ENCODE results near the gene PAPPA.

Gene PAPPA

GRCh38 chr9:116319480-116319879 is 165.9 kb downstream of the PAPPA start:
- DNase-seq, result no peak

GRCh38 chr9:116320290-116320689 is 166.7 kb downstream of the PAPPA start:
- no peak for DNase-seq

- no peak for DNase-seq
Observed at GRCh38 chr9:116322521-116322920, 168.9 kb downstream of the PAPPA start.

- DNase-seq, result no peak
Observed at GRCh38 chr9:116323012-116323411, 169.4 kb downstream of the PAPPA start.

- DNase-seq, result peak; percentile 47
Observed at GRCh38 chr9:116323571-116323970, 170.0 kb downstream of the PAPPA start.

GRCh38 chr9:116325924-116326323 is 172.3 kb downstream of the PAPPA start:
- no peak for DNase-seq

GRCh38 chr9:116327701-116328405 is 174.3 kb downstream of the PAPPA start:
- no peak for DNase-seq

GRCh38 chr9:116329470-116329869 is 175.9 kb downstream of the PAPPA start:
- DNase-seq, result no peak

GRCh38 chr9:116331241-116331640 is 177.7 kb downstream of the PAPPA start:
- no peak for DNase-seq

- DNase-seq, result no peak
Observed at GRCh38 chr9:116332090-116332489, 178.5 kb downstream of the PAPPA start.

- no peak for DNase-seq
Observed at GRCh38 chr9:116333254-116333653, 179.7 kb downstream of the PAPPA start.

GRCh38 chr9:116334546-116335150 is 181.1 kb downstream of the PAPPA start:
- DNase-seq, result no peak

GRCh38 chr9:116335392-116335791 is 181.8 kb downstream of the PAPPA start:
- DNase-seq, result no peak

- no peak for DNase-seq
Observed at GRCh38 chr9:116336133-116336862, 182.7 kb downstream of the PAPPA start.

- no peak for DNase-seq
Observed at GRCh38 chr9:116337015-116337414, 183.4 kb downstream of the PAPPA start.

GRCh38 chr9:116340270-116340669 is 186.7 kb downstream of the PAPPA start:
- DNase-seq, result no peak

GRCh38 chr9:116342061-116342460 is 188.5 kb downstream of the PAPPA start:
- DNase-seq, result no peak

- no peak for DNase-seq
Observed at GRCh38 chr9:116342941-116343340, 189.3 kb downstream of the PAPPA start.

GRCh38 chr9:116344416-116344815 is 190.8 kb downstream of the PAPPA start:
- no peak for DNase-seq

GRCh38 chr9:116345393-116345792 is 191.8 kb downstream of the PAPPA start:
- DNase-seq, result no peak

GRCh38 chr9:116345817-116346216 is 192.2 kb downstream of the PAPPA start:
- DNase-seq, result no peak

GRCh38 chr9:116349684-116350083 is 196.1 kb downstream of the PAPPA start:
- DNase-seq, result no peak

- no peak for DNase-seq
Observed at GRCh38 chr9:116350213-116350612, 196.6 kb downstream of the PAPPA start.

GRCh38 chr9:116352958-116353357 is 199.4 kb downstream of the PAPPA start:
- no peak for DNase-seq
